K562 (cell line): ENCODE data around the gene VWA8.
"Not testable (repeated sequence)": the region's sequence is repeated elsewhere in the genome, so short reads cannot be mapped to it uniquely, and the experiment has no call there.

Experiments
- NR2F6 ChIP-seq: fragments of 450-650 bp; formaldehyde crosslinking; IDR thresholded peaks from 2 replicates; pipeline ENCODE4 v1.4.0; 2020; ENCODE audit warnings: mild to moderate bottlenecking
- POLR2AphosphoS5 ChIP-seq: IDR thresholded peaks from 2 replicates; pipeline ENCODE4 v1.6.1; 2011; ENCODE audit warnings: mild to moderate bottlenecking, low read depth, low read length, moderate library complexity; ENCODE audit not compliant: control insufficient read depth, insufficient read depth

DNA sequence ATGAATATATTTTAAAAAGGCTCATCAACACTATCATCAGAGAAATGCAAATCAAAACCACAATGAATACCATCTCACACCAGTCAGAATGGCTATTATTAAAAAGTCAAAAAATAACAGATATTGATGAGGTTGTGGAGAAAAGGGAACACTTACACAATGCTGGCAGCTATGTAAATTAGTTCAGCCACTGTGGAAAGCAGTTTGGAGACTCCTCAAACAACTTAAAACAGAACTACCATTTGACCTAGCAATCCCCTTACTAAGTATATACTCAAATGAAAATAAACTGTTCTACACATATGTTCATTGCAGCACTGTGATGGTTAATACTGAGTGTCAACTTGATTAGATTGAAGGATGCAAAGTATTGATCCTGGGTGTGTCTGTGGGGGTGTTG, 98.2 kb downstream of the VWA8 start:
- not testable (repeated sequence) for TF ChIP-seq NR2F6, POLR2AphosphoS5
